Left lung (tissue), 10 donors: ENCODE results near the gene CCDC141. TPM values are rescaled to one million over a fixed set of nuclear protein-coding genes. Genes with fewer than 3 reads are reported as not detected.

ENCODE experiments used
- ATAC-seq: fragments of 200-7000 bp; cut with Tn5 transposase; one replicate; pipeline ENCODE4 v1.9.1; 2020; ENCODE audit warnings: moderate library complexity
- DNase-seq, 4 donors: peaks; one replicate each; pipeline ENCODE4 v3.0.0-alpha.2; 2013 to 2020
- H3K27ac ChIP-seq, 2 donors: fragments of 200-600 bp; sonication (generic) in 1 of 2; one replicate each; pipeline versions ENCODE4 v1.5.0 to v1.8.0; 2020 to 2021
- H3K27me3 ChIP-seq, 2 donors: fragments of 200-600 bp; sonication (generic) in 1 of 2; one replicate each; pipeline versions ENCODE4 v1.5.0 to v1.8.0; 2020 to 2021
- H3K36me3 ChIP-seq, 2 donors: fragments of 200-600 bp; sonication (generic) in 1 of 2; one replicate each; pipeline versions ENCODE4 v1.5.0 to v1.8.0; 2020 to 2021
- H3K4me1 ChIP-seq, 2 donors: fragments of 200-600 bp; one replicate each; pipeline ENCODE4 v1.8.0; 2021
- H3K4me3 ChIP-seq, 2 donors: fragments of 200-600 bp; sonication (generic) in 1 of 2; one replicate each; pipeline versions ENCODE4 v1.5.0 to v1.8.0; 2020 to 2021; ENCODE audit warnings: mild to moderate bottlenecking in 1 of 2
- H3K9me3 ChIP-seq, 2 donors: fragments of 200-600 bp; sonication (generic) in 1 of 2; one replicate each; pipeline versions ENCODE4 v1.5.0 to v1.8.0; 2020 to 2021
- CTCF ChIP-seq, 2 donors: fragments of 200-600 bp; sonication (generic) in 1 of 2; IDR thresholded peaks; one replicate each; pipeline versions ENCODE4 v1.5.0 to v1.8.0; 2021; ENCODE audit warnings: antibody characterized with exemption in 2 of 2
- intact Hi-C, 2 donors: fragments of 100-400 bp; cut with DNase I; formaldehyde crosslinking; loops; one replicate each; pipeline versions ENCODE4 v1.11.2 to v1.14.2; 2022
- polyA plus RNA-seq, 6 donors: library from polyadenylated mRNA; unstranded; fragments of 120-200 nt; gene quantifications; one replicate each; pipeline ENCODE4 v1.2.1, GENCODE V29; 2013; ENCODE audit not compliant: insufficient read length in 6 of 6
- total RNA-seq, 2 donors: library from RNA; stranded (reverse); fragmentation: NEBNext Ultra II Directional; extraction: Animal tissue kit (Norgen Biotek cat#: 25700); gene quantifications; one replicate each; pipeline ENCODE4 v1.2.1, GENCODE V29; 2021
- donor health status: DM: no; HTN: yes; CAD: no.
- donor health status: DM: no; HTN: no; CAD: no.

The CCDC141 gene
- total and polyA plus RNA-seq, 8 donors = 1.6 to 29.6 (median 3.2) TPM

- intact Hi-C loops = no loop called here
- H3K27me3 ChIP-seq = no peaks in the 10 kb centered on the region
- H3K36me3 ChIP-seq = no peaks in the 10 kb centered on the region
- H3K9me3 ChIP-seq = no peaks in the 10 kb centered on the region
- H3K4me3 ChIP-seq = no peak overlapping the region
- TF ChIP-seq CTCF (IDR thresholded peaks at IDR 0.05) = no peak
- ATAC-seq = peak; percentile 14
- H3K27ac ChIP-seq = no peak overlapping the region
- no peaks in the 10 kb centered on the region for H3K4me1 ChIP-seq
- DNase-seq = no peak
These were observed 222.0 kb downstream of the CCDC141 start for GRCh38 chr2:178827739-178828485.

GRCh38 chr2:178827111-178827510, 222.8 kb downstream of the CCDC141 start:
- Histone ChIP-seq H3K27ac (no peak overlapping the region), H3K36me3 (no peaks in the 10 kb centered on the region), H3K27me3 (no peaks in the 10 kb centered on the region), H3K4me3 (no peak overlapping the region), H3K4me1 (no peaks in the 10 kb centered on the region), H3K9me3 (no peaks in the 10 kb centered on the region)
- intact Hi-C loops = no loop called here
- DNase-seq (no peak), ATAC-seq (no peak)
- no peak for TF ChIP-seq CTCF (IDR thresholded peaks at IDR 0.05)

- Histone ChIP-seq H3K27ac (no peak overlapping the region), H3K4me1 (no peaks in the 10 kb centered on the region), H3K9me3 (no peaks in the 10 kb centered on the region), H3K4me3 (no peak overlapping the region), H3K27me3 (no peaks in the 10 kb centered on the region), H3K36me3 (no peaks in the 10 kb centered on the region)
- no peak for ATAC-seq
- no peak for DNase-seq
- no peak for TF ChIP-seq CTCF (IDR thresholded peaks at IDR 0.05)
- intact Hi-C loops = no loop called here
These were observed 224.8 kb downstream of the CCDC141 start for GRCh38 chr2:178825183-178825582.

GRCh38 chr2:178824181-178824580, 225.8 kb downstream of the CCDC141 start:
- intact Hi-C loops = no loop called here

GRCh38 chr2:178819992-178820391, 229.9 kb downstream of the CCDC141 start:
- DNase-seq (no peak), ATAC-seq (no peak)
- Histone ChIP-seq H3K4me3 (no peak overlapping the region), H3K4me1 (no peaks in the 10 kb centered on the region), H3K27me3 (no peaks in the 10 kb centered on the region), H3K9me3 (no peaks in the 10 kb centered on the region), H3K27ac (no peak overlapping the region), H3K36me3 (no peaks in the 10 kb centered on the region)
- intact Hi-C loops = no loop called here
- TF ChIP-seq CTCF (IDR thresholded peaks at IDR 0.05) = no peak

More at GRCh38 chr2:178824181-178824580, 225.8 kb downstream of the CCDC141 start:
- ATAC-seq = no peak
- Histone ChIP-seq H3K36me3 (no peaks in the 10 kb centered on the region), H3K4me1 (no peaks in the 10 kb centered on the region), H3K4me3 (no peak overlapping the region), H3K27me3 (no peaks in the 10 kb centered on the region), H3K9me3 (no peaks in the 10 kb centered on the region), H3K27ac (no peak overlapping the region)
- TF ChIP-seq CTCF (IDR thresholded peaks at IDR 0.05) = no peak
- no peak for DNase-seq
